Spleen (tissue), 11 donors: Measurements from ENCODE around the gene GLS. TPM values are rescaled to one million over a fixed set of nuclear protein-coding genes. Genes with fewer than 3 reads are reported as not detected.

ENCODE experiments used
- DNase-seq: peaks from one replicate; pipeline ENCODE4 v3.0.0-alpha.2; 2020
- H3K27ac ChIP-seq, 8 donors: fragments of 200-600 bp; sonication (generic) in 7 of 8; 1 replicate in 4 of 8; 2 replicates in 4 of 8; pipeline versions ENCODE4 v1.5.0 to v1.8.0; 2016 to 2021; ENCODE audit warnings: inconsistent platforms in 4 of 8, mild to moderate bottlenecking in 4 of 8, moderate library complexity in 1 of 8
- H3K27me3 ChIP-seq, 7 donors: fragments of 200-600 bp; sonication (generic) in 6 of 7; replicated peaks in 1 of 7; 1 replicate in 4 of 7; 2 replicates in 3 of 7; pipeline versions ENCODE4 v1.5.0 to v1.8.0; 2016 to 2021; ENCODE audit warnings: inconsistent platforms in 3 of 7, mild to moderate bottlenecking in 1 of 7
- H3K36me3 ChIP-seq, 6 donors: fragments of 200-600 bp; sonication (generic) in 5 of 6; 1 replicate in 4 of 6; 2 replicates in 2 of 6; pipeline versions ENCODE4 v1.5.0 to v1.8.0; 2016 to 2021; ENCODE audit warnings: inconsistent platforms in 2 of 6
- H3K4me1 ChIP-seq, 6 donors: fragments of 200-600 bp; sonication (generic) in 5 of 6; 1 replicate in 3 of 6; 2 replicates in 3 of 6; pipeline versions ENCODE4 v1.5.0 to v1.8.0; 2016 to 2021; ENCODE audit warnings: inconsistent platforms in 3 of 6
- H3K4me3 ChIP-seq, 8 donors: fragments of 200-600 bp; sonication (generic) in 7 of 8; 1 replicate in 4 of 8; 2 replicates in 4 of 8; pipeline versions ENCODE4 v1.5.0 to v1.8.0; 2016 to 2021; ENCODE audit warnings: inconsistent platforms in 4 of 8, mild to moderate bottlenecking in 4 of 8, moderate library complexity in 2 of 8
- H3K9me3 ChIP-seq, 8 donors: fragments of 200-600 bp; sonication (generic) in 7 of 8; 1 replicate in 4 of 8; 2 replicates in 4 of 8; pipeline versions ENCODE4 v1.5.0 to v1.8.0; 2016 to 2021; ENCODE audit warnings: inconsistent platforms in 4 of 8
- POLR2A ChIP-seq, 3 donors: fragments of 450-650 bp; IDR thresholded peaks; one replicate each; pipeline ENCODE4 v1.5.1; 2017; ENCODE audit warnings: antibody characterized with exemption in 3 of 3, mild to moderate bottlenecking in 1 of 3
- POLR2AphosphoS5 ChIP-seq, 3 donors: sonication (generic); formaldehyde crosslinking; IDR thresholded peaks; one replicate each; pipeline ENCODE4 v1.5.1; 2017; ENCODE audit warnings: antibody characterized with exemption in 3 of 3
- WGBS, 5 donors: extraction: QIAGEN DNeasy Blood & Tissue Kit in 3 of 5; methylation state at CpG; one replicate each; pipeline versions ENCODE4 v1.1.5 to v1.1.7; 2013 to 2018; 5-methylcytosine and 5-hydroxymethylcytosine counted together
- intact Hi-C: fragments of 100-400 bp; cut with DNase I; formaldehyde crosslinking; loops from one replicate; pipeline ENCODE4 v1.15.0; 2023; ENCODE audit warnings: low total_unique reads
- polyA plus RNA-seq, 3 donors: library from polyadenylated mRNA; stranded (reverse); fragments of 200-250 nt; gene quantifications; one replicate each; pipeline ENCODE4 v1.2.1, GENCODE V29; 2013
- total RNA-seq, 7 donors: library from RNA; depleted of rRNA in 3 of 7; stranded (reverse); fragments of >200 nt in 3 of 7; fragmentation: NEBNext Ultra II Directional in 4 of 7; extraction: Animal tissue kit (Norgen Biotek cat#: 25700) in 4 of 7; gene quantifications; one replicate each; pipeline versions ENCODE4 v1.1.0 to v1.2.1, GENCODE V29; 2016 to 2021
- TF ChIP-seq, protein P1 (sequence below), 11 experiments: fragments of 200-600 bp in 7 of 11; fragments of 450-650 bp in 4 of 11; sonication (generic) in 4 of 11; IDR thresholded peaks in 8 of 11; conservative IDR thresholded peaks in 3 of 11; 1 replicate in 7 of 11; 2 replicates in 4 of 11; pipeline versions ENCODE4 v1.4.0 to v1.8.0; 2016 to 2021; ENCODE audit warnings: antibody characterized with exemption in 11 of 11, inconsistent platforms in 4 of 11, mild to moderate bottlenecking in 1 of 11
- donor health status: healthy with polysubstance abuse.
- donor health status: DM: no; HTN: no; CAD: no; lungs with moderate emphysema.
- donor health status: DM: no; HTN: no; CAD: no.
- donor health status: Bipolar disorder and iron deficiency.
- donor health status: healthy.
- donor health status: DM: no; HTN: no; CAD: no.
- donor health status: DM: yes; HTN: yes; CAD: no.

Gene GLS
- total and polyA plus RNA-seq, 10 donors: 42.3 to 254 (median 176) TPM

DNA sequence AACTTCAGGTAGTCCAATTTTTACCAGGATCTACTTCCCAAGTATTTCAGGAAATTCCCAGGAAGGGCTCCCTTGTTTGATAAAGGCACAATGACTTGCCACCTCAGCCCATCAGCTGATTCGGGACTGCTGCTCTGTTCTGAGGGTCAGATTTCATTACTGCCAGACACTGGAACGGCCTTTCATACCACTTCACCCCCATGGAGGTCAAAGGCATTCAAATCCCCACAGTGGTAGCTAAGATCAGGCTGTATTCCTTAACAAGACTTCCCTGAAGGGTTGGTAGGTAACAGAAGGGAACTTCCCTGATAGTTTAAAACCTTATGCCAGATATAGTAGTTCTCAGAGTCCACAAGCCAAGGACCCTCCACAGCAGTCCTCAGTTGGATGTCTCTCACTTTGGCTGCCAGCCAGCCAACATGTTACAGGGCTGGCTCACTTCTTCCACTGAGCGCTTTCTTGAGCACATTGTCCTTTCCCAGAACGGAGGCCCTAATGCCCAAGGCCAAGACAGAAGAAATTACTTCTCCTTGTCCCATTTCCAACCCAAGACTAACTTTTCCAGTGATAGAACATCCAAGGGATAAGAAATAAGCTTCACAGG is 40.0 kb upstream of the GLS start:
- Histone ChIP-seq H3K9me3 (no peaks in the 10 kb centered on the region), H3K4me1 (no peaks in the 10 kb centered on the region), H3K27me3 (no peaks in the 10 kb centered on the region), H3K36me3 (no peaks in the 10 kb centered on the region), H3K4me3 (no peak overlapping the region), H3K27ac (no peak overlapping the region)
- 75 to 88% (median 80%) methylated on average over 4 of the region's 4 CpGs for WGBS, 5 donors
- intact Hi-C loops: no loop called here
- TF ChIP-seq POLR2AphosphoS5 (IDR thresholded peaks at IDR 0.05): no peak
- TF ChIP-seq, protein P1, sequence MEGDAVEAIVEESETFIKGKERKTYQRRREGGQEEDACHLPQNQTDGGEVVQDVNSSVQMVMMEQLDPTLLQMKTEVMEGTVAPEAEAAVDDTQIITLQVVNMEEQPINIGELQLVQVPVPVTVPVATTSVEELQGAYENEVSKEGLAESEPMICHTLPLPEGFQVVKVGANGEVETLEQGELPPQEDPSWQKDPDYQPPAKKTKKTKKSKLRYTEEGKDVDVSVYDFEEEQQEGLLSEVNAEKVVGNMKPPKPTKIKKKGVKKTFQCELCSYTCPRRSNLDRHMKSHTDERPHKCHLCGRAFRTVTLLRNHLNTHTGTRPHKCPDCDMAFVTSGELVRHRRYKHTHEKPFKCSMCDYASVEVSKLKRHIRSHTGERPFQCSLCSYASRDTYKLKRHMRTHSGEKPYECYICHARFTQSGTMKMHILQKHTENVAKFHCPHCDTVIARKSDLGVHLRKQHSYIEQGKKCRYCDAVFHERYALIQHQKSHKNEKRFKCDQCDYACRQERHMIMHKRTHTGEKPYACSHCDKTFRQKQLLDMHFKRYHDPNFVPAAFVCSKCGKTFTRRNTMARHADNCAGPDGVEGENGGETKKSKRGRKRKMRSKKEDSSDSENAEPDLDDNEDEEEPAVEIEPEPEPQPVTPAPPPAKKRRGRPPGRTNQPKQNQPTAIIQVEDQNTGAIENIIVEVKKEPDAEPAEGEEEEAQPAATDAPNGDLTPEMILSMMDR (IDR thresholded peaks at IDR 0.05 in 8 of 11, conservative IDR thresholded peaks at IDR 0.05 in 3 of 11): no peak
- no peak for TF ChIP-seq POLR2A (IDR thresholded peaks at IDR 0.05)
- DNase-seq: no peak

DNA sequence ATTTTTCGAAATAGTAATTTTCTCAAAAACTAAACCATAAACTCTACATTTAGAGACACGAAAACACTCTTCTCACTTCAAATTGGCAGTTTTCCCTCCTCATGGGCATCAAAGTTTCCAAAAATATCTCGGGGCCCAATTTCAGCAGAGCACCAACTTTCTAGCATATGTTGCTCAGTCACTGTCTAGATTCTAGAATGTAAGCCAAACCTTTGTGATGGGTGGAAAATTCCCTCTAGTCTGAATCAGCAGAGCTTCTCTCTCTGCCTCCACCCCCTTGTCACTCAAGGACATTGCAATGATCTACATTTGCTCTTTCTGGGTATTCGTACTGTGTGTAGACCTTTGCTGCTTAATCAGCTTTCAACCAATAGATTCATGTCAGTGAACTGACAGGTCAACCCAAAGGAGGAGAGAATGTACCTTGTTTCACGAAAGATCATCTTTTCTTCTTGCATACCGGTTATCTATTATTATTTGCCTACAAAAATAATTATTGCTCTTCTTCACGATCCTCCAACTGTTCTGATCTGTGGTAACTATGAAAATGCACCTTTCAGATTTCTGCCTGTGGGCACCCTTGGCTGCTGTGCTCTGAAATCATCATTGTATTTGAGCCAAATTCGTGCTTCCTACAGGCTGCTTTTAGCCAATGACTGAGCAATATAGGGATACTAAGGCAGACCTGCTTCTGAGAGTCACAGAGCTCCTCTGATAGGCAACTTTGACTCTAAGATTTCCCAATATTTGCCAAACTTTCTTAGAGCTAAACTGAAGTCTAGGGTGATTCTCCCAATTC is 38.7 kb upstream of the GLS start:
- 87 to 92% (median 92%) methylated on average over 8 of the region's 8 CpGs for WGBS, 5 donors

DNA sequence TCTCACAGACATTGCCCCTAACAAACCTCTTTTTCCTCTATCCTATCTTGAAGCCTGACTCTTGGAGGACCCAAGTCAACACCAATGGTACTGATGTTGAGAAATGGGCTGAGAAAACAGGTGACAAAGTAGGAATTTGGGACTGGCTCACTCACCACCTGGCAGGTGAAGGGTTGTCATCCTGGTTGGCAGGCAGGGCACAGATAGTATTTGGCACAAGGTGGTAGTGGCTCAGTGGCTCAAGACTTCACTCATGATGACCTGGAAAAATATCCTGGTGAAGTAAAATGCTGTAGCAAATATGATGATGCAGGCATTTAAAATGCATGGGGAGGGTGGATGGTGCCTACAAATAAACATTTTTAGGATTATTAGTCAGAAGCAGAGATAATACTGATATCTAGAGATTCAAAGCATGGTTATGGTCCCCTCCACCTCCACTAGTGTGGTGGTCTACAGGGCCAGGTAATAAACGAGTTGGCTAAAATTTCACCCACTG is 38.0 kb upstream of the GLS start:
- Histone ChIP-seq H3K27ac (no peak overlapping the region), H3K36me3 (no peaks in the 10 kb centered on the region), H3K9me3 (no peaks in the 10 kb centered on the region), H3K4me3 (no peak overlapping the region), H3K27me3 (no peaks in the 10 kb centered on the region), H3K4me1 (peaks cover 0 to 9% (median 7%) of the 10 kb centered on the region in 6 donors)
- intact Hi-C loops: no loop called here
- no peak for DNase-seq
- TF ChIP-seq POLR2AphosphoS5 (IDR thresholded peaks at IDR 0.05) (no peak), POLR2A (IDR thresholded peaks at IDR 0.05) (no peak)
- TF ChIP-seq, protein P1 (IDR thresholded peaks at IDR 0.05 in 8 of 11, conservative IDR thresholded peaks at IDR 0.05 in 3 of 11): no peak
- WGBS, 5 donors: 67 to 96% (median 80%) methylated on average over 1 of the region's 1 CpG

More for the DNA sequence above, 38.7 kb upstream of the GLS start:
- H3K36me3 ChIP-seq: no peaks in the 10 kb centered on the region
- no peak overlapping the region for H3K4me3 ChIP-seq
- intact Hi-C loops: no loop called here
- H3K9me3 ChIP-seq: no peaks in the 10 kb centered on the region
- no peak for TF ChIP-seq POLR2AphosphoS5 (IDR thresholded peaks at IDR 0.05)
- TF ChIP-seq POLR2A (IDR thresholded peaks at IDR 0.05): no peak
- TF ChIP-seq, protein P1 (IDR thresholded peaks at IDR 0.05 in 8 of 11, conservative IDR thresholded peaks at IDR 0.05 in 3 of 11): no peak
- no peak overlapping the region for H3K27ac ChIP-seq
- H3K27me3 ChIP-seq: no peaks in the 10 kb centered on the region
- DNase-seq: no peak
- H3K4me1 ChIP-seq: peaks cover 0 to 2% (median 0%) of the 10 kb centered on the region in 6 donors
